NB4 (cell line): ENCODE measurements around the gene NUDT8.

Experiments
- POLR2A ChIP-seq: IDR thresholded peaks from 2 replicates; pipeline ENCODE4 v1.6.1; 2011; ENCODE audit warnings: mild to moderate bottlenecking; ENCODE audit not compliant: insufficient read length; ENCODE audit errors: extremely low read depth
- TF ChIP-seq, protein P1 (sequence below): IDR thresholded peaks from one replicate; pipeline ENCODE4 v1.5.1; 2012; ENCODE audit warnings: low read depth, low read length
- TF ChIP-seq, protein P2 (sequence below): IDR thresholded peaks from 2 replicates; pipeline ENCODE4 v1.6.1; 2011; ENCODE audit warnings: low read depth, low read length

DNA sequence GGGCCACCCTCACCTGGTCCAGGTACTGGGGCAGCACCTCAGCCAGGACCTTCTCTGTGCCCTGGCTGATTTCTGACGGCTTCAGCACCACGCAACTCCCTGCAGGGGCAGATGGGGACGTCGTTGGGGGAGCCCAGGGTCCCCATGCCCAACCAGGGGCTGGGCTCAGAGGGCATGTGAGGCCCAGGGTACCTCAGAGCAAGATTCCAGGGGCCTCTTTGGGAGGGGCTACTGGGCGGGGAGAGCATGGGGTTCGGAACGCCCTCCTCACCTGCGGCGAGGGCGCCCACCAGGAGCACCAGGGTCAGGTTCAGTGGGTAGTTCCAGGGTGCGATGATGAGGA is 36.5 kb upstream of the NUDT8 start:
- TF ChIP-seq POLR2A: no peak
- TF ChIP-seq, protein P1, sequence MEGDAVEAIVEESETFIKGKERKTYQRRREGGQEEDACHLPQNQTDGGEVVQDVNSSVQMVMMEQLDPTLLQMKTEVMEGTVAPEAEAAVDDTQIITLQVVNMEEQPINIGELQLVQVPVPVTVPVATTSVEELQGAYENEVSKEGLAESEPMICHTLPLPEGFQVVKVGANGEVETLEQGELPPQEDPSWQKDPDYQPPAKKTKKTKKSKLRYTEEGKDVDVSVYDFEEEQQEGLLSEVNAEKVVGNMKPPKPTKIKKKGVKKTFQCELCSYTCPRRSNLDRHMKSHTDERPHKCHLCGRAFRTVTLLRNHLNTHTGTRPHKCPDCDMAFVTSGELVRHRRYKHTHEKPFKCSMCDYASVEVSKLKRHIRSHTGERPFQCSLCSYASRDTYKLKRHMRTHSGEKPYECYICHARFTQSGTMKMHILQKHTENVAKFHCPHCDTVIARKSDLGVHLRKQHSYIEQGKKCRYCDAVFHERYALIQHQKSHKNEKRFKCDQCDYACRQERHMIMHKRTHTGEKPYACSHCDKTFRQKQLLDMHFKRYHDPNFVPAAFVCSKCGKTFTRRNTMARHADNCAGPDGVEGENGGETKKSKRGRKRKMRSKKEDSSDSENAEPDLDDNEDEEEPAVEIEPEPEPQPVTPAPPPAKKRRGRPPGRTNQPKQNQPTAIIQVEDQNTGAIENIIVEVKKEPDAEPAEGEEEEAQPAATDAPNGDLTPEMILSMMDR: no peak
- TF ChIP-seq, protein P2, sequence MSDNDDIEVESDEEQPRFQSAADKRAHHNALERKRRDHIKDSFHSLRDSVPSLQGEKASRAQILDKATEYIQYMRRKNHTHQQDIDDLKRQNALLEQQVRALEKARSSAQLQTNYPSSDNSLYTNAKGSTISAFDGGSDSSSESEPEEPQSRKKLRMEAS: no peak
